GM20431 (cell line): ENCODE results near the gene XIRP1.
"Not testable (repeated sequence)": the region's sequence is repeated elsewhere in the genome, so short reads cannot be mapped to it uniquely, and the experiment has no call there.

Experiments
- in situ Hi-C: fragments of 300-500 bp; cut with MseI, MboI; formaldehyde crosslinking; loops from one replicate; pipeline ENCODE4 v1.15.0; 2020; ENCODE audit warnings: low sequenced_read_pairs; ENCODE audit not compliant: unreplicated experiment

XIRP1 gene

GRCh38 chr3:39173318-39174125 lies 18.9 kb downstream of the XIRP1 start:
- in situ Hi-C loops, result no loop called here

GRCh38 chr3:39171860-39172259 lies 20.5 kb downstream of the XIRP1 start:
- in situ Hi-C loops, result no loop called here

GRCh38 chr3:39170877-39171276 lies 21.5 kb downstream of the XIRP1 start:
- in situ Hi-C loops, result not testable (repeated sequence)

- in situ Hi-C loops, result no loop called here
Measured at GRCh38 chr3:39170461-39170860, 21.9 kb downstream of the XIRP1 start.

- in situ Hi-C loops, result no loop called here
Measured at GRCh38 chr3:39169712-39170111, 22.7 kb downstream of the XIRP1 start.

DNA sequence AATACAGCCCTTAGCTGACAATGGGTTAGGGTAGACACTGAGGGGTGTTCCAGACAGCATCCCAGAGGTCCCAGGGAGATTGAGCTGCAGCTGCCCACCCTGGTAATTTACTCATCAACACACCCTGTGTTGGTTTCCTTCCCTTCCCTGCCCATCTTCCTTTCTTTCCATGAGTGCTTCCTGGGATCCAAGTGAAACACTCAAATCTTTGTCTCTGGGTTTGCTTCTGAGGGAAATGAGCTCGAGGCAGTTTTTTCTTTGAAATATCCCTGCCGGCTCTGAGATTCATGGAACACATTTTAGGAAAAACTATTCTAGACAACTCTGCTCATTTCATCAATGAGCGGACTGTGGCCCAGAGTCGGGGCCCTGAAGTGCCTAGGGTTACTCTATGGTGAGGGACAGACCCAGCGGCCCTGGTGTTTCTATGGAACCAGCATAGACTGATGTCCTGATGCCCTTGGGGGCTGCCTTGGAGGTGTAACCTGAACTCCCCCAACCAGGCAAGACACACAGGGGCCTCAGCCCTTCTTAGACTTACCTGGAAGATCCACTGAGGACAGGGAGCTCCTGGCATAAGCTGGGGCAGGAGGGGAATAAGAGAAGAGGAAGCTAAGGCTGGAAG lies 24.1 kb downstream of the XIRP1 start:
- in situ Hi-C loops, result no loop called here

DNA sequence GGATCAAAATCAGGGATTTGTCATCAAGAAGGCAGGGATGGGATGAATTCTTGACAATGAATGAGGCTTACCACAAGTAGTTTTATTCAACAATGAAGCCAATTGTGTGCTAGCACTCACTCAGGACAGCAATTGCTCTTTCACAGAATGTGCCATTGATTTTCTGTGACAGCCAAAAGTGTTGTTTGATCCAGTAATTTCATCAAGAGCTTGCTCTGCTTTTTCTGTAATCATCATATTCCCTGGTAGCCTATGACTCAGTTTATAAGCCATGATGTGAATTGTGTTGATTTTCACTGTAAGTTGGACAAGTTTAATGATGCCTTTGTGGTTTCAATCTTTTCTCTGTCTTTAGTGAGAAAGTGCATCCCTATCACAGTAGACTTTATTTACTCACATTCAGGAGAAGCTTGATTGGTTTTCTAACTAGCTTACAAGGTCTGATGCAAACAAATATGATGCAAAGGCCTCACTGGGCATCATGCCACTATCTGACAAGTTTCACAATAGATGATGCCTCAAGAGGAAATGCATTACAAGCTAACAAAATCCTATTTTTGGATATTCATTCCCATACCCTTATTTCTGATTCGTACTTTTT lies 25.4 kb downstream of the XIRP1 start:
- in situ Hi-C loops, result no loop called here

DNA sequence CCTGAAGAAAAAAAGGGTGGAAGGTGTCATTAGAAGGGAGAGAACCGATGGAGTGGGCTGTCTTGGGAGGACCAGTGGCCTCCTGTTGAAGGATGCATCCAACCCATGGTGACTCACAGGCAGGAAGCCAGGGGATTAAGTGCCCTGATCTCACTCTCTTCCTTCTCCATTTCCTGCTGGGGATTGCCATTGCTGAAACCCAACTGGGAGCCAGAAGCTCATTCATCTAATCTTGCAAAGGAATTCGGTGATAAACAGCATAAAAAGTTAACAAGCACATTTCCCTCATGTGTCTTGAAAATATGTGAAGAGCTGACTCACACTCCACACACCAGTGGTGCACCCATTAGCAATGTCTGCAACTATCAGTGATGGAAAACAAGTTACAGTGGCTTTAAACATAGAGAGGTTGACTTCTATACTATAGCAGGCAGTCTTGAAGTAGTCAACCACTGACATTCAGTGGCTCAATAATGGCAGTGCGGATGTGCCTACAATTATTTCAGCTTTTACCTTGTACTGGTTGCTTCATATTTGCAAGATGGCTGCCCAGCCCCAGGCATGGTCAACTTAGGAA lies 26.2 kb downstream of the XIRP1 start:
- in situ Hi-C loops, result no loop called here

DNA sequence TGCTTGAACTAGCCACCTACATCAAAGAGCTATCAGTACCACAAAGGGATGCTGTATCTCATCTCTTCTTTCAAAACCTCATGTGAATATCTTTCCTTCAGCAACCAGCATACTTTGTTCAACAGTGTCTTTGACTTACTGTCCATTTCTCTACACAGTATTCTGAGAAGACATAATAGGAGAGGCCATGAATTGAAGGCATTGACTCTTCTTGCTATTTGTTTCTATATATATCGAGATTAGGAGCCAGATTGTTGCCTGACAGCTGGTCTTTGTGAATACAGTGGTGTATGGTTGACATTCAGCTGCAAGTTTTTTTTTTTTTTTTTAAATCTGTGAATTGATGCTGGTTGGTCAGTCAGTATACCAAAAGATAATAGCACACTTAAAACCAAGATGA lies 26.9 kb downstream of the XIRP1 start:
- in situ Hi-C loops, result no loop called here

- in situ Hi-C loops, result no loop called here
Measured at GRCh38 chr3:39164414-39164813, 28.0 kb downstream of the XIRP1 start.

GRCh38 chr3:39158148-39158715 lies 34.2 kb downstream of the XIRP1 start:
- in situ Hi-C loops, result no loop called here

GRCh38 chr3:39157359-39157758 lies 35.0 kb downstream of the XIRP1 start:
- in situ Hi-C loops, result no loop called here

- in situ Hi-C loops, result no loop called here
Measured at GRCh38 chr3:39156421-39156820, 36.0 kb downstream of the XIRP1 start.

DNA sequence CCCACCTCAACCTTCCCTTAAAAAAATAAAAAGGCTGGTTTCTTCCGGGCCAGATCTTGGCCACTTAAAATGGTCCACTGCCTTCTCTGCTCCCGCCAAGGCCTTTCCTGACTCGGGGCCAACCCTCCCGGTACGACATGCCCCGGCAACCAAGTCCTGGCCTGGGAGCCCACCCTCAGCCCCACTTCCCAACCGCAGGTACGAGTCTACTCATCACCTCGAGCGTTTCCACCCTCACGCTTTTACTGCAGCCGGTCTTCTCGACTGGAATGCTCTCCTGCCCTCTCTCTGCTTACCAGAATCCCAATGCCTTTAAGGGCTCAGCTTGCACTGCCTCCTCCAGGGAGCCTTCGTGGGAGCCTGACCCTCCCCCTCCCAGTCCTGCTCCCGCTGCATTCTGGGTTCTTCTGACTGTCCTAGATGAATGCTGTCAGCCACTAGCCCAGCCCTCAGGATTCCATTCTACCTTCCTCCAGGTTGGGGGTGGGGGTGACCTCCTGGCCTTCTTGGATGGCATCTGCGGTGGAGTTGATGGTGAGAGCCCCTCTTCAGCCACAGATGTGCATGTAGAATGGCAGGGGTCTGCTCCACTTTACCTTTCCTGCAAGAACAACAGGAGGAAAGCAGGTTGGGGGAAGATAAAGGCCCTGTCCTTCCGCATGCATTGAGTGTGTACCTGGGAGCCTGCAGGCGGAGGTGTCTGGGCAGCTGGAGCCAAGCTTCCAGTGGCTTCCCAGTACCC lies 37.9 kb downstream of the XIRP1 start:
- in situ Hi-C loops, result no loop called here

GRCh38 chr3:39153977-39154279 lies 38.5 kb downstream of the XIRP1 start:
- in situ Hi-C loops, result no loop called here

DNA sequence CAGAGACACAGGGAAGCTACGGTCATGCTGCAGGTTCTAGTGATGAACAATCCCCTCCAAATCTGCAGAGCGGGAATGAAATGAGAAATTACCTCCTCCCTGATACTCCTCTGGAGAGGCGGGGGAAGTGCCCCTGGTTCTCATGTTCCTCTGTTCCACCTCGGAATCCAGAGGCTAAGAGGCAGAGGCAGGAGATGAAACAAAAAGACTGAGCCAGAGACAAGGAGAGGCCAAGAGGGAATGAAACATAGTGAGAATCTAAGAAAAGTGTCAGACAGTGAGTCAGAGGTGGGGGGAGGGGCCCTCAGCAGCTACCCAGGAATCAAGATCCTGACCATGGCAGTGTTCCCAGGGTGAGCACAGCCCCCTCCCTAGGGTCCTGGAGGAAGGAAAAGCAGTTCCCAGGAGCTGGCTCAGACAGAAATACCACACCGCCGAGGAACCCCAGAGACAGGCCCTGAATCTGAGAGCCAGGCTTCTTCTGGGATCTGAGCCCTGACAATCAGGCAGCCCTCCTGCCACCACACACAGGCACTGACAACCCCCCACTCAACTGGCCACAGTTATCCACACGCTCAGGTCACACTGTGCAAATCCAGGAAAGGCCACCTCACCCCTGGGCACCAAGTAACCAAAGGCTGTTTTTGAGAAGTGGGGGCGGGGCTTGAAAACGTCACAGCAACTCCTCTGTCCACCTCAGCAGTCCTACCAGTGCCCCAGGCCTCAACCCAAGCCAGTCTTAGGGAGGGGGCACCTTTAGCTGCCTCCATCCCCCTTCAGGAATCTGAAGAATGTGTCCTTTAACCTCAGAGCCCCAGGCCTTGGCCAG lies 41.4 kb downstream of the XIRP1 start:
- in situ Hi-C loops, result no loop called here

- in situ Hi-C loops, result no loop called here
Measured at GRCh38 chr3:39150148-39150802, 42.1 kb downstream of the XIRP1 start.

DNA sequence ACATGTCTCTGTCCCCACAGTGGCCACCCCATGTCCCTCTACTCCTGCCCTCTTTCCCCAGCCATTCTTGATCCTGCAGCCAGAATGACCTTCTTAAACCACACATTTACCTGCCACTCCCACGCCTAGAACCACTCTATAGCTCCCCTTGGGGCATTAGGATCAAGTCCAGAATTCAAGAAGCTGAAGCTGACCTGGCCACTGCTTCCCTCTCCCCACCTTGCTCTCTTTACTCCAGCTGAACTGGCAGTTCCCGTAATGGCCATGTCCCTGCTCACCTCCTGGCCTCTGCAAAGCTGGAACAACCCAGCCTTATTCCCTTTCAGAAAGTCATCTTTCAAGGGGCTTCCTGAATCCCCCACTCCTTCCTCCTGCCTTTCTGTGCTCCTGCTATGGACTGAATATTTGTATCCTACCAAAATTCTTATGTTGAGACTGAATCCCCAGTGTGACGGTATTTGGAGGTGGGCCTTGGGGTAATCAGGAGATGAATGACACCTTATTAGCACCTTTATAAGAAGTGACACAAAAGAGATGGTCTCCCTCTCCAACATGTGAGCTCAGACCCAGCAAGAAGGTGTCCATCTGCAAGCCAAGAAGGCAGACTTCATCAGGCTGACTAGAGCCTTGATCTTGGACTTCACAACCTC lies 42.8 kb downstream of the XIRP1 start:
- in situ Hi-C loops, result no loop called here
